Cardiac fibroblast (primary cell): Measurements from ENCODE around the gene GNLY.
A peak's percentile ranks its signal among the peaks of the same experiment; 100 is the strongest.

ENCODE experiments used
- DNase-seq, 2 donors: peaks; one replicate each; pipeline versions ENCODE4 v3.0.0 to v3.0.0-alpha.2; 2010; ENCODE audit warnings: low read depth in 2 of 2
- H3K4me3 ChIP-seq, 2 donors: replicated peaks in 1 of 2; 1 replicate in 1 of 2; 2 replicates in 1 of 2; pipeline ENCODE4 v1.5.1; 2011; ENCODE audit warnings: low read depth in 2 of 2, low read length in 2 of 2, mild to moderate bottlenecking in 2 of 2, moderate library complexity in 1 of 2
- TF ChIP-seq, protein P1 (sequence below): IDR thresholded peaks from one replicate; pipeline ENCODE4 v1.5.1; 2011; ENCODE audit warnings: low read depth, mild to moderate bottlenecking, low read length, inconsistent platforms

The GNLY gene

DNA sequence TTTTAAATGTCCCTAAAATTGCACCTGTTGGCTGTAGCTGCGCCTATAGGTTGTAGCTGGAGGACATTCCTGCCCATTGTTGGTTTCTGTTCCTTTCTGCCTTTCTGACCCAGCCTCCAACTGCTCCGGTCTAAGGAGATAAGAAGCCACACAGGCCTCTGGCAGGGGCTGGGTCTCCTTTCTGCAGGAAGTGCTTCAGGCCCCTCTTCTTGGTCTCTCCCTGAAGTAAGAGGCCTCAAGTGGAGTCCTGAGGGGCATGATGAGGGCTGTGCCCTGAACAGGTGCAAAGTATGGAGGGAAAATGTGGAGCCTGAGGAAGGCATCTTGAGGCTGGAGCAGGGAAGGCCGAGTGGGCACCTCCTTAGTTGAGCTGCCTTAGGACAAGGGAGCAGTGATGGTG is 15.8 kb upstream of the GNLY start:
- TF ChIP-seq, protein P1, sequence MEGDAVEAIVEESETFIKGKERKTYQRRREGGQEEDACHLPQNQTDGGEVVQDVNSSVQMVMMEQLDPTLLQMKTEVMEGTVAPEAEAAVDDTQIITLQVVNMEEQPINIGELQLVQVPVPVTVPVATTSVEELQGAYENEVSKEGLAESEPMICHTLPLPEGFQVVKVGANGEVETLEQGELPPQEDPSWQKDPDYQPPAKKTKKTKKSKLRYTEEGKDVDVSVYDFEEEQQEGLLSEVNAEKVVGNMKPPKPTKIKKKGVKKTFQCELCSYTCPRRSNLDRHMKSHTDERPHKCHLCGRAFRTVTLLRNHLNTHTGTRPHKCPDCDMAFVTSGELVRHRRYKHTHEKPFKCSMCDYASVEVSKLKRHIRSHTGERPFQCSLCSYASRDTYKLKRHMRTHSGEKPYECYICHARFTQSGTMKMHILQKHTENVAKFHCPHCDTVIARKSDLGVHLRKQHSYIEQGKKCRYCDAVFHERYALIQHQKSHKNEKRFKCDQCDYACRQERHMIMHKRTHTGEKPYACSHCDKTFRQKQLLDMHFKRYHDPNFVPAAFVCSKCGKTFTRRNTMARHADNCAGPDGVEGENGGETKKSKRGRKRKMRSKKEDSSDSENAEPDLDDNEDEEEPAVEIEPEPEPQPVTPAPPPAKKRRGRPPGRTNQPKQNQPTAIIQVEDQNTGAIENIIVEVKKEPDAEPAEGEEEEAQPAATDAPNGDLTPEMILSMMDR: no peak
- no peak overlapping the region for H3K4me3 ChIP-seq
- DNase-seq: no peak

GRCh38 chr2:85678794-85679672 is 15.1 kb upstream of the GNLY start:
- DNase-seq: peak; percentile 77 to 90
- TF ChIP-seq, protein P1: peak; percentile 99
- H3K4me3 ChIP-seq: no peak overlapping the region

GRCh38 chr2:85680707-85681371 is 13.3 kb upstream of the GNLY start:
- no peak for DNase-seq
- TF ChIP-seq, protein P1: no peak
- H3K4me3 ChIP-seq: no peak overlapping the region

GRCh38 chr2:85681372-85681763 is 12.8 kb upstream of the GNLY start:
- TF ChIP-seq, protein P1: no peak
- no peak overlapping the region for H3K4me3 ChIP-seq
- peak in 1 of 2 donors; percentile 53 for DNase-seq

DNA sequence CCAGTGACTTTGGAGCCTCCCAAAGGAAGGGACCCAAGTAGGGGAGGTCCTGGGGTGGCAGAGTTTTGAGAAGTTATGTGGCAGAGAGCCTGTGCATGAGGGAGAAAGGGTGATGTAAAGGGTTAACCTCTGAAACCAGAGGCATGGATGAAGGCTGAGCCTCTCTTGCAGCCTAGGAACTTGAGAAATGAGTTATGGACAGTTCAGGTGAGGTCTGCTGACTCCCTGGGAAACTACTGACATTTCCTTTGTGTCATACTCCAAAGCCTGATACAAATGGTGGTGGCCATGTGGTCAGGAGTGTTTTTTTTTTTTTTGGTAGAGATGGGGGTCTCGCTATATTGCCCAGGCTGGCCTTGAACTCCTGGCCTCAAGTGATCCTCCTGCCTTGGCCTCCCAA is 12.4 kb upstream of the GNLY start:
- DNase-seq: no peak
- no peak overlapping the region for H3K4me3 ChIP-seq
- TF ChIP-seq, protein P1: no peak

GRCh38 chr2:85682378-85682777 is 11.8 kb upstream of the GNLY start:
- TF ChIP-seq, protein P1: no peak
- DNase-seq: no peak
- H3K4me3 ChIP-seq: no peak overlapping the region
